ENCODE measurements around the gene SAMD11.
"Not testable (repeated sequence)": the region's sequence is repeated elsewhere in the genome, so short reads cannot be mapped to it uniquely, and the experiment has no call there.

SAMD11 gene

GRCh38 chr1:980137-980571 is 56.4 kb downstream of the SAMD11 start:
- DNase-seq, result no peak

- no peak for DNase-seq
These were observed 57.1 kb downstream of the SAMD11 start for GRCh38 chr1:980602-981395.

- DNase-seq, result no peak
These were observed 57.8 kb downstream of the SAMD11 start for GRCh38 chr1:981491-981954.

- DNase-seq, result no peak
These were observed 58.3 kb downstream of the SAMD11 start, which contains the start of gene PERM1 for GRCh38 chr1:981955-982558. Gene PERM1, minus strand, starts transcription at chr1:982093. Its CDS starts 1,064 bp downstream, at chr1:981029.

GRCh38 chr1:982765-983436 is 59.2 kb downstream of the SAMD11 start:
- no peak for DNase-seq

GRCh38 chr1:983798-984475 is 60.2 kb downstream of the SAMD11 start:
- DNase-seq, result no peak

- DNase-seq, result no peak
These were observed 60.7 kb downstream of the SAMD11 start for GRCh38 chr1:984476-984814.

- no peak for DNase-seq
These were observed 61.4 kb downstream of the SAMD11 start for GRCh38 chr1:985126-985525.

- not testable (repeated sequence) for DNase-seq
These were observed 64.3 kb downstream of the SAMD11 start for GRCh38 chr1:988061-988460.

- not testable (repeated sequence) for DNase-seq
These were observed 67.6 kb downstream of the SAMD11 start for GRCh38 chr1:991275-991674.

GRCh38 chr1:991895-992294 is 68.2 kb downstream of the SAMD11 start:
- no peak for DNase-seq

- DNase-seq, result no peak
These were observed 68.6 kb downstream of the SAMD11 start for GRCh38 chr1:992362-992761.

GRCh38 chr1:993379-993995 is 69.8 kb downstream of the SAMD11 start:
- no peak for DNase-seq

All from fibroblast of upper back skin (primary cell).